Lower lobe of right lung (tissue), 2 donors: ENCODE measurements around the gene PID1. TPM values are rescaled to one million over a fixed set of nuclear protein-coding genes. Genes with fewer than 3 reads are reported as not detected.

ENCODE experiments used
- ATAC-seq, 2 donors: fragments of 200-7000 bp; cut with Tn5 transposase; one replicate each; pipeline ENCODE4 v1.9.1; 2020 to 2022; ENCODE audit warnings: mild to moderate bottlenecking in 2 of 2, moderate library complexity in 2 of 2
- DNase-seq: peaks from one replicate; pipeline ENCODE4 v3.0.0-alpha.2; 2020
- H3K27ac ChIP-seq: fragments of 200-600 bp; one replicate; pipeline ENCODE4 v1.8.0; 2022
- H3K27me3 ChIP-seq: fragments of 200-600 bp; one replicate; pipeline ENCODE4 v1.8.0; 2022; ENCODE audit warnings: low read depth
- H3K36me3 ChIP-seq: fragments of 200-600 bp; one replicate; pipeline ENCODE4 v1.8.0; 2022; ENCODE audit warnings: mild to moderate bottlenecking
- H3K4me1 ChIP-seq: fragments of 200-600 bp; one replicate; pipeline ENCODE4 v1.8.0; 2022
- H3K4me3 ChIP-seq: fragments of 200-600 bp; one replicate; pipeline ENCODE4 v1.8.0; 2022; ENCODE audit warnings: mild to moderate bottlenecking
- H3K9me3 ChIP-seq: fragments of 200-600 bp; one replicate; pipeline ENCODE4 v1.8.0; 2022
- CTCF ChIP-seq: fragments of 200-600 bp; IDR thresholded peaks from one replicate; pipeline ENCODE4 v1.8.0; 2022; ENCODE audit warnings: antibody characterized with exemption, mild to moderate bottlenecking
- intact Hi-C: fragments of 100-400 bp; cut with DNase I; formaldehyde crosslinking; loops from one replicate; pipeline ENCODE4 v1.11.0; 2022
- total RNA-seq: library from RNA; stranded (reverse); fragmentation: NEBNext Ultra II Directional; extraction: Animal tissue kit (Norgen Biotek cat#: 25700); gene quantifications from one replicate; pipeline ENCODE4 v1.2.1, GENCODE V29; 2021
- donor health status: DM: no; HTN: yes; CAD: no; lungs with severe emphysema.

PID1 gene
- total RNA-seq, 1 donor from 2014 or later = 48.0 TPM

- no peak overlapping the region for H3K4me3 ChIP-seq
- no peak for TF ChIP-seq CTCF
- intact Hi-C loops = no loop called here
- H3K27ac ChIP-seq = no peak overlapping the region
- no peaks in the 10 kb centered on the region for H3K4me1 ChIP-seq
- ATAC-seq (no peak), DNase-seq (no peak)
- no peaks in the 10 kb centered on the region for H3K36me3 ChIP-seq
- H3K27me3 ChIP-seq = no peaks in the 10 kb centered on the region
- H3K9me3 ChIP-seq = no peaks in the 10 kb centered on the region
Observed at GRCh38 chr2:229037621-229038020, 233.5 kb downstream of the PID1 start.

DNA sequence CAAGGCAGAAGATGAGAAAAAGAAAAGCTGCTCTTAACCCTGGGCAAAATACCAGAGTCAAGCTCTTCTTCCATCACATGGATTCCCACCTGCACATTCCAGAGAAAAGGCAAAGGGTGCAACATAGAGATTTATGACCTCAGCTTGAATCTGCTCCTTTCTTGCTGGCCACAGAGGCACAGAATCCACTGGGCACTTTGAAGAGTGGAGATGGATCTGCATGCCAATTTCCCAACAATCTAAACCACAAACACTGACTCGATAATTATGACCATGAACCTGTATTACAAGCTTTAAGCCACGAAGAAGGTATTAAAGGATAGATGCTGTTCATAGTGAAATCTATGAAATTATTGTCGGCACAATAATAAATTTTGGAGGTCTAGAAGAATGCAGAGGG is 237.3 kb downstream of the PID1 start:
- TF ChIP-seq CTCF = no peak
- ATAC-seq (no peak), DNase-seq (no peak)
- H3K27me3 ChIP-seq = no peaks in the 10 kb centered on the region
- H3K4me3 ChIP-seq = no peak overlapping the region
- intact Hi-C loops = no loop called here
- H3K27ac ChIP-seq = no peak overlapping the region
- H3K4me1 ChIP-seq = no peaks in the 10 kb centered on the region
- no peaks in the 10 kb centered on the region for H3K36me3 ChIP-seq
- no peaks in the 10 kb centered on the region for H3K9me3 ChIP-seq

DNA sequence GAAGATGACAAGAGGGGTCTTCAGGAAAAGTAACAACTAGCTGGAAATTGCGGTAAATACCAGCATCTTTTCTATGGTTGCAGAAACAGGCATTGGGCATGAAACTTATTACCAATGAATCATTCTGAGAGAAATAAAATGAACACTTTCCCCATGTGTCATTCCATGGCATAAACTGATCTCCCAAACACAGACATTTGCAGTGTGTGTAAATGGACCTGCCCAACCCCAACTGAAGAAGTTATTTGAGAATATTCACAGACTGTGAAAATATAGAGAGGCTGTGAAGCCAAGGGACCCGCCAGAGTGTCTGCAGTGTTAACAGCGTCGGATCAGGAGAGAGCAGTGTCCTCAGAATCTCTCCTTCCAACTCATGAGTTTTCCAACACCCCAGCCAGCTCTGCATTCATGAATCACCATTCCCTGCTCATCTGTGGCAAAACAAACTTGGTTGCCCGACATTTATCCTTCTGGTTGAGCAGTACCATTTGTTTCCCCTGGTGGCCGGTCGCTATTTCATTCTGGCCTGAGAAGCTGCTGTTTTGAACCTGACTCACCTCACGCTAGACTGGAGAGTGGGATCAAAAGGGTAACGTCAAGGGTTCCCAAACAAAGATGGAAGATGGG is 238.4 kb downstream of the PID1 start:
- Histone ChIP-seq H3K9me3 (no peaks in the 10 kb centered on the region), H3K36me3 (no peaks in the 10 kb centered on the region), H3K27me3 (no peaks in the 10 kb centered on the region), H3K27ac (no peak overlapping the region), H3K4me3 (no peak overlapping the region), H3K4me1 (no peaks in the 10 kb centered on the region)
- ATAC-seq = no peak
- DNase-seq = no peak
- no peak for TF ChIP-seq CTCF
- intact Hi-C loops = no loop called here

- TF ChIP-seq CTCF = no peak
- Histone ChIP-seq H3K27ac (no peak overlapping the region), H3K4me3 (no peak overlapping the region), H3K4me1 (no peaks in the 10 kb centered on the region), H3K27me3 (no peaks in the 10 kb centered on the region), H3K36me3 (peaks cover 15% of the 10 kb centered on the region), H3K9me3 (no peaks in the 10 kb centered on the region)
- intact Hi-C loops = no loop called here
- DNase-seq = no peak
- no peak for ATAC-seq
Observed at GRCh38 chr2:229027353-229028105, 243.6 kb downstream of the PID1 start.

DNA sequence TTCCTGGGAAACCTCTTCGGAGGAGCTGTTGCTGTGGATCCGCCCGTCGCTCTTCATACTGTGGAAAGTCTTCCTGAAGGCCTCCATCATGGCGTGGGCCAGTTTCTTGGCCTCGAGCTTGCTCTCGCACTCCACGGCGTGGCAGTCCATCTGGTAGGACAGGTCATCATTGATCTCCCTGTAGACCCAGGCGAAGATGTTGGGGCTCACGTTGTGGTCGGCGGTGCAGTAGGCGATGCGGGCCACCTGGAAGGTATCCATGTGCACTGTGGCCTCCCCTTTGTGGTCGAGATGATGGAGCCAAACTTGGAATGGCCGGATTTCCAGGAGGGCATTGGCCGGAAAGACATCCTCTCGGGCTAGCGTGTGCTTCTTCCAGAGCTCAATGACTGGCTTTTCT is 245.4 kb downstream of the PID1 start:
- Histone ChIP-seq H3K27ac (no peak overlapping the region), H3K9me3 (no peaks in the 10 kb centered on the region), H3K36me3 (peaks cover 15% of the 10 kb centered on the region), H3K4me1 (no peaks in the 10 kb centered on the region), H3K27me3 (no peaks in the 10 kb centered on the region), H3K4me3 (no peak overlapping the region)
- no peak for ATAC-seq
- TF ChIP-seq CTCF = no peak
- intact Hi-C loops = no loop called here
- no peak for DNase-seq
